SH-SY5Y (cell line): ENCODE results near the gene TBCEL.

ENCODE experiments used
- GATA2 ChIP-seq: IDR thresholded peaks from 2 replicates; pipeline ENCODE4 v1.6.1; 2011; ENCODE audit warnings: mild to moderate bottlenecking, low read depth, low read length
- GATA3 ChIP-seq: IDR thresholded peaks from 2 replicates; pipeline ENCODE4 v1.6.1; 2011; ENCODE audit warnings: low read depth, mild to moderate bottlenecking, low read length, moderate library complexity

- TF ChIP-seq GATA2 (no peak), GATA3 (no peak)
These were observed 46.4 kb upstream of the TBCEL start for GRCh38 chr11:120977266-120978137.
